Measurements from ENCODE around the gene PTTG1. TPM values are rescaled to one million over a fixed set of nuclear protein-coding genes. Genes with fewer than 3 reads are reported as not detected.
A peak's percentile ranks its signal among the peaks of the same experiment; 100 is the strongest.

The PTTG1 gene
- total RNA-seq, 1 donor from 2014 or later = 146 TPM

- Mint-ChIP-seq H3K27ac (no peak overlapping the region), H3K36me3 (ENCODE audit: low read depth) (peaks cover 10% of the 10 kb centered on the region), H3K9me3 (peaks cover 21% of the 10 kb centered on the region), H3K27me3 (ENCODE audit: low read depth) (no peaks in the 10 kb centered on the region), H3K4me3 (ENCODE audit: low read depth) (no peak overlapping the region), H3K4me1 (ENCODE audit: low read depth) (peaks cover 41% of the 10 kb centered on the region)
- no peak for DNase-seq (ENCODE audit: low spot score)
- intact Hi-C loops (cut with micrococcal nuclease) = no loop called here
These were observed 27.2 kb downstream of the PTTG1 start for GRCh38 chr5:160448886-160449285.

- Mint-ChIP-seq H3K27ac (peak overlapping the region; percentile 7), H3K27me3 (ENCODE audit: low read depth) (no peaks in the 10 kb centered on the region), H3K4me3 (ENCODE audit: low read depth) (no peak overlapping the region), H3K9me3 (peaks cover 21% of the 10 kb centered on the region), H3K36me3 (ENCODE audit: low read depth) (peaks cover 10% of the 10 kb centered on the region), H3K4me1 (ENCODE audit: low read depth) (peaks cover 43% of the 10 kb centered on the region)
- intact Hi-C loops (cut with micrococcal nuclease) = no loop called here
- DNase-seq (ENCODE audit: low spot score) = no peak
These were observed 27.8 kb downstream of the PTTG1 start for GRCh38 chr5:160449458-160449857.

- H3K9me3 Mint-ChIP-seq = peaks cover 21% of the 10 kb centered on the region
- no peak overlapping the region for H3K4me3 Mint-ChIP-seq (ENCODE audit: low read depth)
- peaks cover 10% of the 10 kb centered on the region for H3K36me3 Mint-ChIP-seq (ENCODE audit: low read depth)
- no peak for DNase-seq (ENCODE audit: low spot score)
- peaks cover 40% of the 10 kb centered on the region for H3K4me1 Mint-ChIP-seq (ENCODE audit: low read depth)
- H3K27me3 Mint-ChIP-seq (ENCODE audit: low read depth) = no peaks in the 10 kb centered on the region
- intact Hi-C loops (cut with micrococcal nuclease) = no loop called here
- H3K27ac Mint-ChIP-seq = no peak overlapping the region
These were observed 28.7 kb downstream of the PTTG1 start for GRCh38 chr5:160450164-160450932.

- peaks cover 10% of the 10 kb centered on the region for H3K36me3 Mint-ChIP-seq (ENCODE audit: low read depth)
- H3K4me3 Mint-ChIP-seq (ENCODE audit: low read depth) = no peak overlapping the region
- peaks cover 21% of the 10 kb centered on the region for H3K9me3 Mint-ChIP-seq
- DNase-seq (ENCODE audit: low spot score) = no peak
- H3K27ac Mint-ChIP-seq = peak overlapping the region; percentile 24
- intact Hi-C loops (cut with micrococcal nuclease) = no loop called here
- H3K27me3 Mint-ChIP-seq (ENCODE audit: low read depth) = no peaks in the 10 kb centered on the region
- peaks cover 44% of the 10 kb centered on the region for H3K4me1 Mint-ChIP-seq (ENCODE audit: low read depth)
These were observed 29.6 kb downstream of the PTTG1 start for GRCh38 chr5:160451281-160451680.

- DNase-seq (ENCODE audit: low spot score) = no peak
- Mint-ChIP-seq H3K36me3 (ENCODE audit: low read depth) (peaks cover 10% of the 10 kb centered on the region), H3K27me3 (ENCODE audit: low read depth) (no peaks in the 10 kb centered on the region), H3K4me3 (ENCODE audit: low read depth) (no peak overlapping the region), H3K9me3 (peaks cover 21% of the 10 kb centered on the region), H3K4me1 (ENCODE audit: low read depth) (peaks cover 48% of the 10 kb centered on the region), H3K27ac (no peak overlapping the region)
- intact Hi-C loops (cut with micrococcal nuclease) = no loop called here
These were observed 30.4 kb downstream of the PTTG1 start for GRCh38 chr5:160452036-160452435.

GRCh38 chr5:160452795-160453194, 31.1 kb downstream of the PTTG1 start:
- Mint-ChIP-seq H3K4me3 (ENCODE audit: low read depth) (no peak overlapping the region), H3K9me3 (peaks cover 19% of the 10 kb centered on the region), H3K4me1 (ENCODE audit: low read depth) (peaks cover 48% of the 10 kb centered on the region), H3K27me3 (ENCODE audit: low read depth) (no peaks in the 10 kb centered on the region), H3K27ac (no peak overlapping the region), H3K36me3 (ENCODE audit: low read depth) (peaks cover 10% of the 10 kb centered on the region)
- no peak for DNase-seq (ENCODE audit: low spot score)
- intact Hi-C loops (cut with micrococcal nuclease) = no loop called here

- intact Hi-C loops (cut with micrococcal nuclease) = no loop called here
- H3K4me3 Mint-ChIP-seq (ENCODE audit: low read depth) = no peak overlapping the region
- peaks cover 10% of the 10 kb centered on the region for H3K36me3 Mint-ChIP-seq (ENCODE audit: low read depth)
- no peaks in the 10 kb centered on the region for H3K27me3 Mint-ChIP-seq (ENCODE audit: low read depth)
- H3K9me3 Mint-ChIP-seq = peaks cover 15% of the 10 kb centered on the region
- peaks cover 49% of the 10 kb centered on the region for H3K4me1 Mint-ChIP-seq (ENCODE audit: low read depth)
- DNase-seq (ENCODE audit: low spot score) = no peak
- H3K27ac Mint-ChIP-seq = no peak overlapping the region
These were observed 32.1 kb downstream of the PTTG1 start for GRCh38 chr5:160453751-160454150.

GRCh38 chr5:160455600-160455999, 33.9 kb downstream of the PTTG1 start:
- intact Hi-C loops (cut with micrococcal nuclease) = no loop called here
- no peak for DNase-seq (ENCODE audit: low spot score)
- H3K27me3 Mint-ChIP-seq (ENCODE audit: low read depth) = no peaks in the 10 kb centered on the region
- H3K4me1 Mint-ChIP-seq (ENCODE audit: low read depth) = peaks cover 49% of the 10 kb centered on the region
- peaks cover 3% of the 10 kb centered on the region for H3K36me3 Mint-ChIP-seq (ENCODE audit: low read depth)
- H3K4me3 Mint-ChIP-seq (ENCODE audit: low read depth) = no peak overlapping the region
- no peaks in the 10 kb centered on the region for H3K9me3 Mint-ChIP-seq
- no peak overlapping the region for H3K27ac Mint-ChIP-seq

GRCh38 chr5:160456480-160457177, 35.0 kb downstream of the PTTG1 start:
- no peaks in the 10 kb centered on the region for H3K27me3 Mint-ChIP-seq (ENCODE audit: low read depth)
- peaks cover 48% of the 10 kb centered on the region for H3K4me1 Mint-ChIP-seq (ENCODE audit: low read depth)
- intact Hi-C loops (cut with micrococcal nuclease) = no loop called here
- DNase-seq (ENCODE audit: low spot score) = no peak
- no peak overlapping the region for H3K4me3 Mint-ChIP-seq (ENCODE audit: low read depth)
- H3K36me3 Mint-ChIP-seq (ENCODE audit: low read depth) = peaks cover 3% of the 10 kb centered on the region
- no peaks in the 10 kb centered on the region for H3K9me3 Mint-ChIP-seq
- H3K27ac Mint-ChIP-seq = no peak overlapping the region

- DNase-seq (ENCODE audit: low spot score) = no peak
- intact Hi-C loops (cut with micrococcal nuclease) = no loop called here
- Mint-ChIP-seq H3K27ac (no peak overlapping the region), H3K4me1 (ENCODE audit: low read depth) (peaks cover 45% of the 10 kb centered on the region), H3K36me3 (ENCODE audit: low read depth) (peaks cover 3% of the 10 kb centered on the region), H3K9me3 (no peaks in the 10 kb centered on the region), H3K4me3 (ENCODE audit: low read depth) (no peak overlapping the region), H3K27me3 (ENCODE audit: low read depth) (no peaks in the 10 kb centered on the region)
These were observed 35.6 kb downstream of the PTTG1 start for GRCh38 chr5:160457252-160457651.

- no peaks in the 10 kb centered on the region for H3K9me3 Mint-ChIP-seq
- intact Hi-C loops (cut with micrococcal nuclease) = no loop called here
- H3K27ac Mint-ChIP-seq = peak overlapping the region; percentile 71
These were observed 37.4 kb downstream of the PTTG1 start for GRCh38 chr5:160458806-160459800.

GRCh38 chr5:160460377-160461049, 38.9 kb downstream of the PTTG1 start:
- peaks cover 54% of the 10 kb centered on the region for H3K4me1 Mint-ChIP-seq (ENCODE audit: low read depth)
- intact Hi-C loops (cut with micrococcal nuclease) = no loop called here

More at GRCh38 chr5:160458806-160459800, 37.4 kb downstream of the PTTG1 start:
- no peak for DNase-seq (ENCODE audit: low spot score)
- H3K36me3 Mint-ChIP-seq (ENCODE audit: low read depth) = peaks cover 7% of the 10 kb centered on the region
- no peaks in the 10 kb centered on the region for H3K27me3 Mint-ChIP-seq (ENCODE audit: low read depth)
- H3K4me1 Mint-ChIP-seq (ENCODE audit: low read depth) = peaks cover 46% of the 10 kb centered on the region
- no peak overlapping the region for H3K4me3 Mint-ChIP-seq (ENCODE audit: low read depth)

More at GRCh38 chr5:160460377-160461049, 38.9 kb downstream of the PTTG1 start:
- Mint-ChIP-seq H3K4me3 (ENCODE audit: low read depth) (no peak overlapping the region), H3K27ac (no peak overlapping the region), H3K36me3 (ENCODE audit: low read depth) (peaks cover 7% of the 10 kb centered on the region), H3K9me3 (no peaks in the 10 kb centered on the region), H3K27me3 (ENCODE audit: low read depth) (no peaks in the 10 kb centered on the region)
- no peak for DNase-seq (ENCODE audit: low spot score)
